ENCODE results near the gene CCT5. TPM values are rescaled to one million over a fixed set of nuclear protein-coding genes. Genes with fewer than 3 reads are reported as not detected.
A peak's percentile ranks its signal among the peaks of the same experiment; 100 is the strongest.
"Not testable (repeated sequence)": the region's sequence is repeated elsewhere in the genome, so short reads cannot be mapped to it uniquely, and the experiment has no call there.

CCT5 gene
- polyA plus RNA-seq, 2 donors = 81.7 to 186 TPM

GRCh38 chr5:10243660-10244240, 6.3 kb upstream of the CCT5 start:
- no peaks in the 10 kb centered on the region for H3K27me3 ChIP-seq (ENCODE audit: control insufficient read depth in 1 of 2, insufficient read depth in 2 of 2, low read length in 2 of 2)
- no peaks in the 10 kb centered on the region for H3K4me1 ChIP-seq (ENCODE audit: control insufficient read depth in 2 of 2, insufficient read depth in 2 of 2, low read length in 1 of 2)
- no peaks in the 10 kb centered on the region for H3K9me3 ChIP-seq (ENCODE audit: control insufficient read depth in 2 of 2, insufficient read depth in 1 of 2, low read depth in 1 of 2, low read length in 1 of 2)
- no peak overlapping the region for H3K27ac ChIP-seq (ENCODE audit: low read depth in 2 of 2, low read length in 1 of 2)
- no peaks in the 10 kb centered on the region for H3K36me3 ChIP-seq (ENCODE audit: control insufficient read depth in 2 of 2, insufficient read depth in 2 of 2, low read length in 1 of 2)
- 76 to 83% methylated on average over 1 of the region's 1 CpG for WGBS, 2 donors
- no peak overlapping the region for H3K4me3 ChIP-seq (ENCODE audit: low read depth in 1 of 2, low read length in 2 of 2)

- Histone ChIP-seq H3K36me3 (ENCODE audit: control insufficient read depth in 2 of 2, insufficient read depth in 2 of 2, low read length in 1 of 2) (no peaks in the 10 kb centered on the region), H3K4me1 (ENCODE audit: control insufficient read depth in 2 of 2, insufficient read depth in 2 of 2, low read length in 1 of 2) (no peaks in the 10 kb centered on the region), H3K4me3 (ENCODE audit: low read depth in 1 of 2, low read length in 2 of 2) (no peak overlapping the region), H3K9me3 (ENCODE audit: control insufficient read depth in 2 of 2, insufficient read depth in 1 of 2, low read depth in 1 of 2, low read length in 1 of 2) (no peaks in the 10 kb centered on the region), H3K27ac (ENCODE audit: low read depth in 2 of 2, low read length in 1 of 2) (no peak overlapping the region), H3K27me3 (ENCODE audit: control insufficient read depth in 1 of 2, insufficient read depth in 2 of 2, low read length in 2 of 2) (no peaks in the 10 kb centered on the region)
- 93 to 96% methylated on average over 10 of the region's 10 CpGs for WGBS, 2 donors
These were observed 5.6 kb upstream of the CCT5 start for GRCh38 chr5:10244342-10244944.

GRCh38 chr5:10246761-10247160, 3.3 kb upstream of the CCT5 start:
- H3K27ac ChIP-seq (ENCODE audit: low read depth in 2 of 2, low read length in 1 of 2) = no peak overlapping the region
- H3K27me3 ChIP-seq (ENCODE audit: control insufficient read depth in 1 of 2, insufficient read depth in 2 of 2, low read length in 2 of 2) = no peaks in the 10 kb centered on the region
- no peaks in the 10 kb centered on the region for H3K36me3 ChIP-seq (ENCODE audit: control insufficient read depth in 2 of 2, insufficient read depth in 2 of 2, low read length in 1 of 2)
- H3K4me3 ChIP-seq (ENCODE audit: low read depth in 1 of 2, low read length in 2 of 2) = no peak overlapping the region
- H3K4me1 ChIP-seq (ENCODE audit: control insufficient read depth in 2 of 2, insufficient read depth in 2 of 2, low read length in 1 of 2) = peaks cover 0 to under 1% of the 10 kb centered on the region in 2 donors
- H3K9me3 ChIP-seq (ENCODE audit: control insufficient read depth in 2 of 2, insufficient read depth in 1 of 2, low read depth in 1 of 2, low read length in 1 of 2) = no peaks in the 10 kb centered on the region
- 48 to 59% methylated on average over 3 of the region's 3 CpGs for WGBS, 2 donors

DNA sequence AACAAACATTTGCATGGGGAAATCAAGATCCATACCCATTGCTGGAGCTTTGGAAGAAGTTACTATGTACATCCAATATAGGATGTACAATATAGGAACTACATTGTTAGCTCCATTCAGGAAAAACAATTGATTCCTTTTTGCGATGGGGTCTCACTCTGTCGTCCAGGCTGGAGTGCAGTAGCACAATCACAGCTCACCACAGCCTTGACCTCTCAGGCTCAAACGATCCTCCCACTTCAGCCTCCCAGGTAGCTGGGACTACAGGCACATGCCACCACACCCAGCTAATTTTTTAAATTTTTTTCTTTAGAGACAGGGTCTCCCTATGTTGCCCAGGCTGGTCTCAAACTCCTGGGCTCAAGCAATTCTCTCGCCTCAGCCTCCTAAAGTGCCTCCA, 2.9 kb upstream of the CCT5 start:
- WGBS, 2 donors = 89 to 94% methylated on average over 4 of the region's 4 CpGs
- H3K9me3 ChIP-seq (ENCODE audit: control insufficient read depth in 2 of 2, insufficient read depth in 1 of 2, low read depth in 1 of 2, low read length in 1 of 2); H3K4me3 ChIP-seq (ENCODE audit: low read depth in 1 of 2, low read length in 2 of 2); H3K4me1 ChIP-seq (ENCODE audit: control insufficient read depth in 2 of 2, insufficient read depth in 2 of 2, low read length in 1 of 2); H3K27ac ChIP-seq (ENCODE audit: low read depth in 2 of 2, low read length in 1 of 2); H3K27me3 ChIP-seq (ENCODE audit: control insufficient read depth in 1 of 2, insufficient read depth in 2 of 2, low read length in 2 of 2); H3K36me3 ChIP-seq (ENCODE audit: control insufficient read depth in 2 of 2, insufficient read depth in 2 of 2, low read length in 1 of 2): not testable (repeated sequence)

DNA sequence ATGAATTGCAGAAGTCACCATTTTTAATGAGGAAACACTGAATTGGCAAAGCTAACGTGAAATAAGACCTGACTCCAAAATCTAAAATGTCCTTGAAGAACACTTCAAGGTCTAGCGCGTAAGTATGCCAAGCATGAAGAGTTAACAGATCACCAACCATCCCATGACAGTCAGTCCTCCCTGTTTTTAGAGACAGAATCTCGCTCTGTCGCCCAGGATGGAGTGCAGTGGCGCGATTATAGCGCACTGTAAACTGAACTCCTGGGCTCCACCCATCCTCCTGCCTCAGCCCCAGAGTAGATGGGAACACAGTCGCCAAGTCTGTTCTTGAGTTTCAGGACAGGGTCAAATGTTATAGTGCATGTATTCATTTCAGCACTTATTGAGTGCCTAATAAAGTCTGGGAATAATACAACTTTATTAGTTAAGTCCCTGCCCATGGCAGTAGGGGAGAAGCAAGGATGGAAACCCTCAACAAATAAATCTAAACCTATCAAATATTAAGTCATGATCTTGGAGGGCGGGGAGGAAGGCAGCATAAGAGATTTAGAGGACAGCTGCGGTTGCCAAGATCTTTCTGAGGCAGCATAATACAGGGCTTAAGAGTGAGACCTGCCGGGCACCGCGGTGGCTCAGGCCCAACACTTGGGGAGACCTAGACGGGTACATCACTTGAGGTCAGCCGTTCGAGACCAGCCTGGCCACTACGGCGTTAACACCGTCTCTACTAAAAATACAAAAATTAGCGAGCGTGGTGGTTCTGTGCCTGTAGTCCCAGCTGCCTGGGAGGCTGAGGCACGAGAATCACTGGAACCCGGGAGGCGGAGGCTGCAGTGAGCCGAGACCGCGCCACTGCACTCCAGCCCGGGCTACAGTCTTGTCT, 1.5 kb upstream of the CCT5 start:
- Histone ChIP-seq H3K4me3 (ENCODE audit: low read depth in 1 of 2, low read length in 2 of 2) (peak overlapping the region; percentile 61 to 93), H3K4me1 (ENCODE audit: control insufficient read depth in 2 of 2, insufficient read depth in 2 of 2, low read length in 1 of 2) (peaks cover 2 to 4% of the 10 kb centered on the region in 2 donors)
- WGBS, 2 donors = 53% methylated on average over 28 to 29 of the region's 29 CpGs

DNA sequence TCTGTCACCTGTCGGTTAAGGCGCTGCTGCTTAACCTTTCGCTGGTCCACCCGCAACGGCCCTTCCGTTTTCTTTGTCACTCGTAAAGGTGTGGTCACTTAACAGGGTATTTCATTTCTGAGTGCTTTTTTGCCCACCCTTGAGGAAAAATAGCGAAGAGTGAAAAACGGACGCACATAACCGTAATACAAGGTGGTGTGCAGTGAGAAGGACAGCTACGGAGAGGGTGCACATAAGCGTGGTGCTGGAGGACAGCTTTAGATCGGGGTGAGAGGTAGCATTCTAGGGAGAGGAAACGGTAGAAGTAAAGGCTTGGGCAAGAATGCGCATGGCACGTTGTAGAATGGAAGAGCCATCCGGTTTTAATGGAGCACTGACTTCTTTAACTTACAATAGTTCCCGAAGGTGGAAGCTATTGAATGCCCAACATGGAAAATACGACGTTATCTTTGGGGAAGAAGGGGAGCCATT, 761 bp downstream of the CCT5 start:
- peaks cover 2 to 5% of the 10 kb centered on the region in 2 donors for H3K36me3 ChIP-seq (ENCODE audit: control insufficient read depth in 2 of 2, insufficient read depth in 2 of 2, low read length in 1 of 2)
- H3K4me1 ChIP-seq (ENCODE audit: control insufficient read depth in 2 of 2, insufficient read depth in 2 of 2, low read length in 1 of 2) = peaks cover 3 to 5% of the 10 kb centered on the region in 2 donors
- H3K27ac ChIP-seq (ENCODE audit: low read depth in 2 of 2, low read length in 1 of 2) = peak overlapping the region in 1 of 2 donors; percentile 89
- peak overlapping the region; percentile 93 to 96 for H3K4me3 ChIP-seq (ENCODE audit: low read depth in 1 of 2, low read length in 2 of 2)
- no peaks in the 10 kb centered on the region for H3K27me3 ChIP-seq (ENCODE audit: control insufficient read depth in 1 of 2, insufficient read depth in 2 of 2, low read length in 2 of 2)
- 0% methylated on average over 21 of the region's 21 CpGs for WGBS, 2 donors
- H3K9me3 ChIP-seq (ENCODE audit: control insufficient read depth in 2 of 2, insufficient read depth in 1 of 2, low read depth in 1 of 2, low read length in 1 of 2) = no peaks in the 10 kb centered on the region

More for the DNA sequence above, 1.5 kb upstream of the CCT5 start:
- Histone ChIP-seq H3K36me3 (ENCODE audit: control insufficient read depth in 2 of 2, insufficient read depth in 2 of 2, low read length in 1 of 2) (no peaks in the 10 kb centered on the region), H3K9me3 (ENCODE audit: control insufficient read depth in 2 of 2, insufficient read depth in 1 of 2, low read depth in 1 of 2, low read length in 1 of 2) (no peaks in the 10 kb centered on the region), H3K27ac (ENCODE audit: low read depth in 2 of 2, low read length in 1 of 2) (peak overlapping the region; percentile 79 to 95), H3K27me3 (ENCODE audit: control insufficient read depth in 1 of 2, insufficient read depth in 2 of 2, low read length in 2 of 2) (no peaks in the 10 kb centered on the region)

DNA sequence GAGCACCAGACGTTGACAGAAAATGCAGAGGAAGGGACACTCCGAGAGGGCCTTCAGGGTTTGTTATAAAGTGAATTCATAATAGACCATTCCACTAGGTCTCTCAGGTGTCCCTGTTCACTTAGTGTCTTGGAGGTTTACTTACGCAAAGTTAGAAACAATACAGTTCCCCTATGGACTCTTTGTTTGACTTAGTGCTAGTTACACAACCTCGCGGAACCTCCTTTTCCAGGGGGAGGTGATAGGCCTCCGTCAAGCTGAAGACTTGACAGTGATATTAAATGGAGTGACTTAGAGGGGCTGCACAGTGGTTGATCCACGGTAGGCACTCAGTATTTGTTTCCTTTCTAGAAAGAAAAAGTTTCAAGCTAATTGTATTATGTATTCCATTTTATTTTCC, 1.3 kb downstream of the CCT5 start:
- 22 to 27% methylated on average over 7 of the region's 7 CpGs for WGBS, 2 donors
- Histone ChIP-seq H3K4me3 (ENCODE audit: low read depth in 1 of 2, low read length in 2 of 2) (peak overlapping the region; percentile 93 to 96), H3K27ac (ENCODE audit: low read depth in 2 of 2, low read length in 1 of 2) (no peak overlapping the region), H3K36me3 (ENCODE audit: control insufficient read depth in 2 of 2, insufficient read depth in 2 of 2, low read length in 1 of 2) (peaks cover 2 to 9% of the 10 kb centered on the region in 2 donors), H3K9me3 (ENCODE audit: control insufficient read depth in 2 of 2, insufficient read depth in 1 of 2, low read depth in 1 of 2, low read length in 1 of 2) (no peaks in the 10 kb centered on the region), H3K27me3 (ENCODE audit: control insufficient read depth in 1 of 2, insufficient read depth in 2 of 2, low read length in 2 of 2) (no peaks in the 10 kb centered on the region), H3K4me1 (ENCODE audit: control insufficient read depth in 2 of 2, insufficient read depth in 2 of 2, low read length in 1 of 2) (peaks cover 3 to 5% of the 10 kb centered on the region in 2 donors)

DNA sequence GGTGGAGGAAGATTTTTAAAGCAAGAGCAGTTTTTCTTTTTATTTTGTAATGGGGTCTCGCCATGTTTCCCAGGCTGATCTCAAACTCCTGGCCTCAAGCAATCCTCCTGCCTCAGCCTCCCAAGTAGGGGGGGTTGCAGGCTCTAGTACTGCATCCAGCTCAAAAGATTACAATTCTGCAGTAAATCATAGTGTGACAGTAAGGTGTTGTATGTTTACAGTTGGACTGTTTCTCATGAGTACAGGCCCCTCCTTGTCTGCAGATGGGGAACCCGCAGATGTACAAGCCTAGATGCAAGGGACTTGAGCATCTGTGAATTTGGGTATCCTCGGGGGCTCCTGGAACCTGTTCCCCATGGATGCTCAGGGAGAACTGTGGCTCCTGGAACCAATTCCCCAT, 3.3 kb downstream of the CCT5 start:
- Histone ChIP-seq H3K4me1 (ENCODE audit: control insufficient read depth in 2 of 2, insufficient read depth in 2 of 2, low read length in 1 of 2) (peaks cover 3 to 5% of the 10 kb centered on the region in 2 donors), H3K4me3 (ENCODE audit: low read depth in 1 of 2, low read length in 2 of 2) (no peak overlapping the region)
- WGBS, 2 donors = 88 to 98% methylated on average over 3 of the region's 3 CpGs

GRCh38 chr5:10254686-10255085, 4.6 kb downstream of the CCT5 start:
- Histone ChIP-seq H3K4me1 (ENCODE audit: control insufficient read depth in 2 of 2, insufficient read depth in 2 of 2, low read length in 1 of 2) (peaks cover 3 to 5% of the 10 kb centered on the region in 2 donors), H3K27me3 (ENCODE audit: control insufficient read depth in 1 of 2, insufficient read depth in 2 of 2, low read length in 2 of 2) (no peaks in the 10 kb centered on the region), H3K4me3 (ENCODE audit: low read depth in 1 of 2, low read length in 2 of 2) (no peak overlapping the region), H3K27ac (ENCODE audit: low read depth in 2 of 2, low read length in 1 of 2) (no peak overlapping the region), H3K36me3 (ENCODE audit: control insufficient read depth in 2 of 2, insufficient read depth in 2 of 2, low read length in 1 of 2) (peaks cover 11 to 23% of the 10 kb centered on the region in 2 donors), H3K9me3 (ENCODE audit: control insufficient read depth in 2 of 2, insufficient read depth in 1 of 2, low read depth in 1 of 2, low read length in 1 of 2) (no peaks in the 10 kb centered on the region)
- WGBS, 2 donors = 38 to 41% methylated on average over 2 of the region's 2 CpGs

More for the DNA sequence above, 3.3 kb downstream of the CCT5 start:
- Histone ChIP-seq H3K9me3 (ENCODE audit: control insufficient read depth in 2 of 2, insufficient read depth in 1 of 2, low read depth in 1 of 2, low read length in 1 of 2) (no peaks in the 10 kb centered on the region), H3K27ac (ENCODE audit: low read depth in 2 of 2, low read length in 1 of 2) (no peak overlapping the region), H3K27me3 (ENCODE audit: control insufficient read depth in 1 of 2, insufficient read depth in 2 of 2, low read length in 2 of 2) (no peaks in the 10 kb centered on the region), H3K36me3 (ENCODE audit: control insufficient read depth in 2 of 2, insufficient read depth in 2 of 2, low read length in 1 of 2) (peaks cover 2 to 16% of the 10 kb centered on the region in 2 donors)
